T-helper 2 cell (primary cell): ENCODE measurements around the gene S100A8.

Source experiments
- DNase-seq, 5 experiments: peaks; one replicate each; pipeline versions ENCODE4 v3.0.0 to v3.0.0-alpha.2; 2012 to 2022

S100A8 gene

DNA sequence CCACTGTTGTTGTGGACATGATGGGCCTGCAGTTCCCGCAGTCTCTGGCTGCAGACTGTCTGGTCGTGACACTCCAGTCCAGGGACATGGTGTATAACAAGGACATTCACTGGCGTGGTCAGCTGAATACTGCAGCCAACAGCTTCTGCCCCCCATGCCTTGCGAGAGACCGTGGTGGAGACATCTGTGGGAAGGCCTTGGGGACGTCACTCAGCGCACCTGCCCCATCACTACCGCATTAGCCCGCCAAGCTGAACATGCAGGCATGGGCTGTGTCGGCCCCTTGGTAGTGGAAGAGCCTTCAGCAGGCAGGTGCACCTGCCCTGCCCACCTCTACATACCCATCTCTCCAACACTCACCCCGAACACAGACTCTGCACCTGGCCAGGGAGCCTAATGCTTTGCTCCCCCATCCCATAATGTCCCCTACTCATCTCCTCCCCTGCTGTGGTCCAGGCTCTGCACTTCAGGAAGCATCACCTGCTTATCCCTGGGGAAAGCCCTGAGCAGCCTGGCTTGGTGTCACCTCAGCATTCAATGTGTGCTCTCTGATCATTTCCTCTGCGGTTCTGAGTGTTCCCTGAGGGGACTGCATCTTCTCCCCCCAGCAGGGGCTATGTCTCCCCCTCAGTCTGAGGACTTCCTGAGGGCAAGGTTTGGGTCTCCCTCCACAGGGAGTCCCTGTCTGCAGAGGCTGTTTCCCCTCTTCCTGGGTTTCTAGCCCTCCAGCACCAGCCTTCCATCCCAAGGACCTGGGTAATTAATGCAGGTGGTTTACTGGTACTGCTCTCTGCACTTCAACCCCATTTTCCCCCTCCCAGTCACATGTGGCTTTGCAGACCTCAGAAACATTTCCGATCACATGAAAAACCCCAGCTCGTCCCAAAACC is 45.4 kb downstream of the S100A8 start:
- DNase-seq = peak in 1 of 5 experiments; percentile 32

DNA sequence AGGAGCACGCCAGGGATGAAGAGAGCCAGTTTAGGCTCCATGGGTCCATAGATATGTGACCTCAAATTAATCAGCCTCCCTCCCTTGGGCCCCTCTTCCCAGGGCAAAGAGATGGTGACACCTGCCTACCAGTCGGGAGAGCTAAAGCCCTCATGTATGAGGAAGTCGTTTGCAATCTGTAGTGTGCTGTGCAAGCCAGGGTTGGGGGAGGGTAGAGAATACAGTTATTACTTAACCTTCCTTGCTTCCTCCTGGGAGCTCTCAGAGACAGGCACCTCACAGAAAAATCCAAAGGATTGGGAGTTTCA is 46.2 kb downstream of the S100A8 start:
- DNase-seq = no peak

DNA sequence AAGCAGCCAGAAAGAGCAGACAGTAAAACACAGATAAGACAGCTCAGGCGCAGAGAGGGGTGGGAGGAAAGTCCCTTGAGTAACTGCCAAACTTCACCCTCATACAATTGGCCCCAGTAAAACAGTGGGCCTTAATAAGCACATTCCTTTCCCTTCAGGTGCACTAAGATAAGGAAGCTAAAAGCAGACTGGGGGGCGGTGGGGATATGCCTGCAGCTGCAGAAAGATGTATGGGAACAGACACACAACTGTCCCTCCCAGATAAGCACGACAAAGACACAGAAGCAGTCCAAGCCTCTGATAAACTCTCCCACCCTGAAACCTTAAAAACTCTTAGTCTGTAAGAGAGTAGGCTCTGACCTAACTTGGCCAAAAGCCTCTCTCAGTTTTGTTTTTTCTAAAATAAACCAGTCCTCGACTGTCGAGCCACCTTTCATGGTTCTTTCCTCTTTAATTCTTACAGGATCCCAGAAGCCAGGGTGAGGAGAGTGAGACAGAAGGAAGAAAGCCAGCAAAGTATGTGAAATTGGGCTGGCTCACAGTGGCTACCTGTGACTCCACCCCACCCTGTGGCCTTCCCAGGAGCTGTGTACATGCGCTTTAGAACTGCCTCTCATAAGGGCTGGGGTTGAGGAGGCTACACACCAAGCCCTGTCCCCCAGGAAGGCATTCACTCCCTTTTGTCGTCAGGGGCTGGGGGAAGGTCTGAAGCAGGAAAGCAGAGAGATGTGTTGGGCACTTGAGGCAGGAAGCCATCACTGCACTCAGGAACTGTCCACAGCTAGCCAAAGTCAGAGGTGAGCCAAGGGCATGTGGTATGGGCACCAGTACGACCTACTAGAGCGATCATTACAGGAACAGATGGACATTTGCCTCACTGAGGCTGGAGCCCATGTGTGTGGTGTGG is 46.8 kb downstream of the S100A8 start:
- DNase-seq = peak in 1 of 5 experiments; percentile 69

DNA sequence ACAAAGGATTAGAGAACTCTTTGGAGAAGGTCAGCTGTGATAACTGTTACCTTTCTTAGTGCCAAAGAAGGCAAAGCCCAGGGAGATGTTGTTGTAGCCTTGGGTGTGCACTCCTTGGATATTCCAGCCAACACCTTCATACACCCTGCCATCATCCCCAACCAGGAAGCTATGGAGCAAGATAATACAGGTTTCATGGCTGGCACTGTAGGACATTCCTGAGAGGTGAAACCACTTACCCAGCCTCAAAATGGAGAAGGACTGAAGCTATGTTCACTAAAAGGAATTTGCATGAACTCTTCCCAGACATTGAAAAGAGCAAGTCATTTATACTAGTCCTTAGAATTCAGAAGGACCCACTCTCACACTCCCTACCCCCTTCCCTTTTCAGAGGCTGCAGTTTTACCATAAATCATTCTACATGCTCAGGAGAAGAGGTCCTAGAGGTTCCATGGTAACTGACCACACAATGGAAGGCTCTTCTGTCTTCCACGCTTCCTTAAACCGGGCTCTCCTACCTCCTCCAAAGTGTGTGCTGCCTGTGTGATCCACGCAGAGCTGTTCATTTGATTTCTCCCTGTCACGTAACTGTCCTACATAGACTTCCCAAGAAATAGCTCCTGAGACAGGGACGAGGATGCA is 47.7 kb downstream of the S100A8 start:
- no peak for DNase-seq

DNA sequence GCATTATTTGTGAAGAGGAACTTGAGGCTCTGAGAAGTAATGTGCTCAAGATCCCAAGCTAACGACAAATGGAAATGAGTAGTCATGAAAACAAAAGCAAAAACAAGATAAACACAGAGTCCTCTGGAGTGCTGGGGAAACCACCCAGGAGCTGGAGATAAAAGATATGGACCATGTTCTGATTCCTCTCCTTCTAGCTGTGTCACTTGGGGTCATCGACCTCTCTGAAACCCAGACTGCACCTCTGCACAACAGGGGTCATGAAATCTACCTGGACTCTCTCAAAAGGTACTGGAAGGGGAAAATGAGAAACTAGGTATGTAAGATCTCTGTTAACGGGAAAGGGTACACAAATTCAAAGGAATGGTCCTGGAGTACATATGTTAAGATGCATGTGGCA is 48.7 kb downstream of the S100A8 start:
- no peak for DNase-seq

DNA sequence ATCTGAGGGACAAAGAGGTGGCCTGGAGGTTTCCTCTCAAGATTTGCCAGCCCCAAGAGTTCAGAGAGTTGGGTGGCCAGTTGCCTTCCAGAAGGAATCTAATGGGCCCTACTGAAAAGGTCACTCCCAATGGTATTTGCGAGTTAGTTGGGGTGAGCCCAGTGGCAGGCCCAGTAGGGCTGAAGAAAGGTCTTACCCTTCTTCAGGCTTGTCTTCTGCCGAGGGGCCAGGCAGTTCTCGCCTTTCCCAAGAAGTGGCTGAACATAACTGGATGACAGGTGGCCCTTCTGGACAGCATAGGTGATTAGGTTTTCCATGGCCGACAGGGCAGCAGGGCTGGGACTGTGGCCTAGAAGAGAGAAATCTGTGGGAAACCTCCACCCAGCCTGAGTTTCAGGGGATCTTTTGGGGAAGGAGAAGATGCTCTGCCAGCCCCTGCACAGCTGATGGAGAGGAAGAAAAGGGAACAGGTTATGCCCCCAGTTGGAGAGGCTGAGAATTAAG is 49.4 kb downstream of the S100A8 start:
- DNase-seq = no peak

DNA sequence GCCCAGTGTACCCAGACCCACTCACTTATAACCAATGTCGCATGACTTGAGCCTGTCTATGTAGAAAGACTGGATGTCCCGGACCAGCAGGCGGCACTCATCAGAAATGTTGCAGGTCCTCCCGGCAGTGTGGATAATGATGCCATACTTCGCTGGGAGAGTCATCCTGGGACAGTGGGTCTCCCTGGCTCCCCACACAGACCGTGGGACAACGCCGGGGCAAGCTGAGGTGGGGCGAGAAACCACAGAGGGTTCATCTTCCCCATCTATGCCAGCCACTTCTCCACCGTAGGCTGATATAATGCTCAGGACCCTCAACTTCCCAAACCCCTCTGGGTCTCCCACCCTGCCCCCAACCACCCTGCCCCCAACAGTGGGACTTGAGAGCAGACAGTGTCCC is 50.5 kb downstream of the S100A8 start:
- DNase-seq = no peak
